HG02798 (cell line): Measurements from ENCODE around the gene C20orf204.

Source experiments
- ATAC-seq: cut with Tn5 transposase; IDR thresholded peaks from one replicate; pipeline ENCODE4 v1.9.1; 2021; ENCODE audit warnings: mild to moderate bottlenecking; ENCODE audit not compliant: unreplicated experiment, poor library complexity

C20orf204 gene

GRCh38 chr20:64053841-64054661, 18.1 kb downstream of the C20orf204 start:
- no peak for ATAC-seq

- no peak for ATAC-seq
Observed at GRCh38 chr20:64055396-64055892, 19.5 kb downstream of the C20orf204 start.

GRCh38 chr20:64055893-64056638, 20.1 kb downstream of the C20orf204 start:
- no peak for ATAC-seq

- ATAC-seq: no peak
Observed at GRCh38 chr20:64056639-64056888, 20.6 kb downstream of the C20orf204 start.

GRCh38 chr20:64056889-64057627, 21.1 kb downstream of the C20orf204 start:
- no peak for ATAC-seq

GRCh38 chr20:64057628-64058498, 21.9 kb downstream of the C20orf204 start:
- no peak for ATAC-seq

GRCh38 chr20:64058536-64058935, 22.6 kb downstream of the C20orf204 start:
- no peak for ATAC-seq

GRCh38 chr20:64062276-64062595, 26.3 kb downstream of the C20orf204 start:
- ATAC-seq: no peak

- ATAC-seq: peak; percentile 84
Observed at GRCh38 chr20:64062596-64063388, 26.8 kb downstream of the C20orf204 start, which contains the start of gene TCEA2. Gene TCEA2 (plus strand): TSS chr20:64063198. CDS start chr20:64063313, 115 bp downstream.

- no peak for ATAC-seq
Observed at GRCh38 chr20:64063389-64064144, 27.6 kb downstream of the C20orf204 start.

GRCh38 chr20:64064145-64064698, 28.2 kb downstream of the C20orf204 start:
- no peak for ATAC-seq

- no peak for ATAC-seq
Observed at GRCh38 chr20:64065062-64065973, 29.3 kb downstream of the C20orf204 start.

- ATAC-seq: no peak
Observed at GRCh38 chr20:64065974-64066343, 30.0 kb downstream of the C20orf204 start.

GRCh38 chr20:64067005-64067632, 31.1 kb downstream of the C20orf204 start:
- no peak for ATAC-seq

GRCh38 chr20:64067733-64068307, 31.8 kb downstream of the C20orf204 start:
- ATAC-seq: no peak

- no peak for ATAC-seq
Observed at GRCh38 chr20:64068386-64069208, 32.6 kb downstream of the C20orf204 start.
